Neural cell (in vitro differentiated cells): ENCODE data around the gene SLC29A3. TPM values are rescaled to one million over a fixed set of nuclear protein-coding genes. Genes with fewer than 3 reads are reported as not detected.

ENCODE experiments used
- H2AFZ ChIP-seq: fragments of 200-600, 300-800 bp; sonication (generic), shearing (Covaris generic); 2 replicates; pipeline ENCODE4 v1.6.0; 2014; ENCODE audit warnings: low read depth, mild to moderate bottlenecking, antibody characterized with exemption, low read length, moderate library complexity
- H3F3A ChIP-seq: fragments of 200-600 bp; shearing (Covaris generic); 2 replicates; pipeline ENCODE4 v1.6.1; 2016; ENCODE audit warnings: mild to moderate bottlenecking, moderate library complexity, mixed read lengths, antibody characterized with exemption, low read length; ENCODE audit not compliant: insufficient read depth, poor library complexity, severe bottlenecking
- H3K27ac ChIP-seq: fragments of 200-600, 300-800 bp; sonication (generic), shearing (Covaris generic); 2 replicates; pipeline ENCODE4 v1.5.1; 2014; ENCODE audit warnings: mild to moderate bottlenecking, low read length, moderate library complexity
- H3K27me3 ChIP-seq: fragments of 300-800, 200-600 bp; sonication (generic), shearing (Covaris generic); 2 replicates; pipeline ENCODE4 v1.6.0; 2014; ENCODE audit warnings: mild to moderate bottlenecking, low read depth, low read length, moderate library complexity; ENCODE audit not compliant: insufficient read depth
- H3K36me3 ChIP-seq: fragments of 300-800, 200-600 bp; sonication (generic), shearing (Covaris generic); 2 replicates; pipeline ENCODE4 v1.5.1; 2014; ENCODE audit warnings: mild to moderate bottlenecking, antibody characterized with exemption, low read length, moderate library complexity; ENCODE audit not compliant: insufficient read depth
- H3K4me2 ChIP-seq: fragments of 300-800, 200-600 bp; sonication (generic), shearing (Covaris generic); 2 replicates; pipeline ENCODE4 v1.6.0; 2014; ENCODE audit warnings: mild to moderate bottlenecking, low read length
- H3K4me3 ChIP-seq: fragments of 300-800, 200-600 bp; sonication (generic), shearing (Covaris generic); 2 replicates; pipeline ENCODE4 v1.5.1; 2014; ENCODE audit warnings: mild to moderate bottlenecking, low read length, moderate library complexity
- H3K79me2 ChIP-seq: fragments of 200-600 bp; shearing (Covaris generic); replicated peaks from 2 replicates; pipeline ENCODE4 v1.6.0; 2014; ENCODE audit warnings: mild to moderate bottlenecking, low read length, moderate library complexity; ENCODE audit not compliant: insufficient read depth
- H3K9ac ChIP-seq: fragments of 300-800, 200-600 bp; sonication (generic), shearing (Covaris generic); 2 replicates; pipeline ENCODE4 v1.6.1; 2016; ENCODE audit warnings: mild to moderate bottlenecking, low read length, mixed read lengths
- H3K9me2 ChIP-seq: fragments of 200-600 bp; shearing (Covaris generic); 2 replicates; pipeline ENCODE4 v1.6.1; 2016; ENCODE audit warnings: mild to moderate bottlenecking, low read length, mixed read lengths; ENCODE audit not compliant: insufficient read depth
- H3K9me3 ChIP-seq: fragments of 200-600, 300-800 bp; sonication (generic), shearing (Covaris generic); 2 replicates; pipeline ENCODE4 v1.6.1; 2016; ENCODE audit warnings: mild to moderate bottlenecking, mixed run types, low read length, moderate library complexity, mixed read lengths
- H4K20me1 ChIP-seq: fragments of 200-600 bp; shearing (Covaris generic); 2 replicates; pipeline ENCODE4 v1.6.1; 2016; ENCODE audit warnings: mild to moderate bottlenecking, mixed run types; ENCODE audit not compliant: insufficient read depth
- EP300 ChIP-seq: fragments of 450-650 bp; conservative IDR thresholded peaks from 2 replicates; pipeline ENCODE4 v1.6.1; 2014; ENCODE audit warnings: antibody characterized with exemption, mild to moderate bottlenecking, moderate library complexity; ENCODE audit not compliant: poor library complexity, severe bottlenecking
- EZH2 ChIP-seq: fragments of 200-600, 300-800 bp; shearing (Covaris generic), sonication (generic); IDR thresholded peaks from 2 replicates; pipeline ENCODE4 v1.6.1; 2014; ENCODE audit warnings: antibody characterized with exemption, low read length, borderline replicate concordance, mild to moderate bottlenecking; ENCODE audit not compliant: insufficient read depth, poor library complexity, severe bottlenecking
- MXI1 ChIP-seq: fragments of 450-650 bp; conservative IDR thresholded peaks from 2 replicates; pipeline ENCODE4 v1.6.1; 2014; ENCODE audit warnings: antibody characterized with exemption, mild to moderate bottlenecking; ENCODE audit not compliant: poor library complexity, severe bottlenecking
- POLR2AphosphoS5 ChIP-seq: IDR thresholded peaks from 2 replicates; pipeline ENCODE4 v1.6.1; 2012
- RAD21 ChIP-seq: fragments of 450-650 bp; conservative IDR thresholded peaks from 2 replicates; pipeline ENCODE4 v1.6.1; 2014; ENCODE audit warnings: antibody characterized with exemption, mild to moderate bottlenecking, moderate library complexity
- SMC3 ChIP-seq: fragments of 450-650 bp; conservative IDR thresholded peaks from 2 replicates; pipeline ENCODE4 v1.6.1; 2014; ENCODE audit warnings: antibody characterized with exemption, mild to moderate bottlenecking, moderate library complexity; ENCODE audit not compliant: poor library complexity
- TAF1 ChIP-seq: IDR thresholded peaks from 2 replicates; pipeline ENCODE4 v1.6.1; 2012; ENCODE audit warnings: low read depth
- polyA plus RNA-seq: library from polyadenylated mRNA; depleted of rRNA; stranded (reverse); fragments of >200 nt; gene quantifications from 2 replicates; pipeline ENCODE4 v1.2.3, GENCODE V29; 2014
- TF ChIP-seq, protein P1 (sequence below): IDR thresholded peaks from 2 replicates; pipeline ENCODE4 v1.6.1; 2012; ENCODE audit warnings: borderline replicate concordance
- TF ChIP-seq, protein P2 (sequence below): fragments of 450-650 bp; IDR thresholded peaks from 2 replicates; pipeline ENCODE4 v1.5.1; 2014; ENCODE audit warnings: antibody characterized with exemption, mild to moderate bottlenecking, moderate library complexity; ENCODE audit not compliant: poor library complexity, severe bottlenecking

SLC29A3 gene
- polyA plus RNA-seq, 1 donor from 2014 or later, result 2.3 TPM

DNA sequence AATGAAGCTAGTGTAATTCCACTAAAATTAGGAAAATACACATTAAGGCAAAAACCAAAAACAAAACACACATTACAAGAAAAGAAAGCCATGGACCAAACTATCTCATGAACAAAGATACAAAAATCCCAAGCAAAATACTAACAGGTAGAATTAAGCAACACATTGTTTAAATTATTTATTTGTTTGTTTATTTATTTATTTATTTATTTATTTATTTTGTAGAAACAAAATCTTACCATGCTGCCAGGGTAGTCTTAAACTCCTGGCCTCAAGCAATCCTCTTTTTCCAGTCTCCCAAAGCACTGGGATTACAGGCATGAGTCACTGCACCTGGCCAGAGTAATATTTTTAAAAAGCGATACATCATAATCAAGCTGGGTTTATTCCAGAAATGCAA, 6.8 kb upstream of the SLC29A3 start:
- Histone ChIP-seq H3K79me2 (no peaks in the 10 kb centered on the region), H3K27ac (no peak overlapping the region), H3K9me3 (no peaks in the 10 kb centered on the region), H4K20me1 (no peaks in the 10 kb centered on the region), H3K9me2 (no peaks in the 10 kb centered on the region), H3K4me2 (no peak overlapping the region), H3F3A (no peaks in the 10 kb centered on the region), H2AFZ (no peak overlapping the region), H3K4me3 (no peak overlapping the region), H3K9ac (no peak overlapping the region), H3K27me3 (no peaks in the 10 kb centered on the region), H3K36me3 (no peaks in the 10 kb centered on the region)
- TF ChIP-seq POLR2AphosphoS5, result no peak
- TF ChIP-seq, protein P1, sequence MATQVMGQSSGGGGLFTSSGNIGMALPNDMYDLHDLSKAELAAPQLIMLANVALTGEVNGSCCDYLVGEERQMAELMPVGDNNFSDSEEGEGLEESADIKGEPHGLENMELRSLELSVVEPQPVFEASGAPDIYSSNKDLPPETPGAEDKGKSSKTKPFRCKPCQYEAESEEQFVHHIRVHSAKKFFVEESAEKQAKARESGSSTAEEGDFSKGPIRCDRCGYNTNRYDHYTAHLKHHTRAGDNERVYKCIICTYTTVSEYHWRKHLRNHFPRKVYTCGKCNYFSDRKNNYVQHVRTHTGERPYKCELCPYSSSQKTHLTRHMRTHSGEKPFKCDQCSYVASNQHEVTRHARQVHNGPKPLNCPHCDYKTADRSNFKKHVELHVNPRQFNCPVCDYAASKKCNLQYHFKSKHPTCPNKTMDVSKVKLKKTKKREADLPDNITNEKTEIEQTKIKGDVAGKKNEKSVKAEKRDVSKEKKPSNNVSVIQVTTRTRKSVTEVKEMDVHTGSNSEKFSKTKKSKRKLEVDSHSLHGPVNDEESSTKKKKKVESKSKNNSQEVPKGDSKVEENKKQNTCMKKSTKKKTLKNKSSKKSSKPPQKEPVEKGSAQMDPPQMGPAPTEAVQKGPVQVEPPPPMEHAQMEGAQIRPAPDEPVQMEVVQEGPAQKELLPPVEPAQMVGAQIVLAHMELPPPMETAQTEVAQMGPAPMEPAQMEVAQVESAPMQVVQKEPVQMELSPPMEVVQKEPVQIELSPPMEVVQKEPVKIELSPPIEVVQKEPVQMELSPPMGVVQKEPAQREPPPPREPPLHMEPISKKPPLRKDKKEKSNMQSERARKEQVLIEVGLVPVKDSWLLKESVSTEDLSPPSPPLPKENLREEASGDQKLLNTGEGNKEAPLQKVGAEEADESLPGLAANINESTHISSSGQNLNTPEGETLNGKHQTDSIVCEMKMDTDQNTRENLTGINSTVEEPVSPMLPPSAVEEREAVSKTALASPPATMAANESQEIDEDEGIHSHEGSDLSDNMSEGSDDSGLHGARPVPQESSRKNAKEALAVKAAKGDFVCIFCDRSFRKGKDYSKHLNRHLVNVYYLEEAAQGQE, result no peak
- no peak for TF ChIP-seq SMC3
- TF ChIP-seq EZH2, result no peak
- TF ChIP-seq MXI1, result no peak
- TF ChIP-seq RAD21, result no peak
- TF ChIP-seq, protein P2, sequence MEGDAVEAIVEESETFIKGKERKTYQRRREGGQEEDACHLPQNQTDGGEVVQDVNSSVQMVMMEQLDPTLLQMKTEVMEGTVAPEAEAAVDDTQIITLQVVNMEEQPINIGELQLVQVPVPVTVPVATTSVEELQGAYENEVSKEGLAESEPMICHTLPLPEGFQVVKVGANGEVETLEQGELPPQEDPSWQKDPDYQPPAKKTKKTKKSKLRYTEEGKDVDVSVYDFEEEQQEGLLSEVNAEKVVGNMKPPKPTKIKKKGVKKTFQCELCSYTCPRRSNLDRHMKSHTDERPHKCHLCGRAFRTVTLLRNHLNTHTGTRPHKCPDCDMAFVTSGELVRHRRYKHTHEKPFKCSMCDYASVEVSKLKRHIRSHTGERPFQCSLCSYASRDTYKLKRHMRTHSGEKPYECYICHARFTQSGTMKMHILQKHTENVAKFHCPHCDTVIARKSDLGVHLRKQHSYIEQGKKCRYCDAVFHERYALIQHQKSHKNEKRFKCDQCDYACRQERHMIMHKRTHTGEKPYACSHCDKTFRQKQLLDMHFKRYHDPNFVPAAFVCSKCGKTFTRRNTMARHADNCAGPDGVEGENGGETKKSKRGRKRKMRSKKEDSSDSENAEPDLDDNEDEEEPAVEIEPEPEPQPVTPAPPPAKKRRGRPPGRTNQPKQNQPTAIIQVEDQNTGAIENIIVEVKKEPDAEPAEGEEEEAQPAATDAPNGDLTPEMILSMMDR, result no peak

DNA sequence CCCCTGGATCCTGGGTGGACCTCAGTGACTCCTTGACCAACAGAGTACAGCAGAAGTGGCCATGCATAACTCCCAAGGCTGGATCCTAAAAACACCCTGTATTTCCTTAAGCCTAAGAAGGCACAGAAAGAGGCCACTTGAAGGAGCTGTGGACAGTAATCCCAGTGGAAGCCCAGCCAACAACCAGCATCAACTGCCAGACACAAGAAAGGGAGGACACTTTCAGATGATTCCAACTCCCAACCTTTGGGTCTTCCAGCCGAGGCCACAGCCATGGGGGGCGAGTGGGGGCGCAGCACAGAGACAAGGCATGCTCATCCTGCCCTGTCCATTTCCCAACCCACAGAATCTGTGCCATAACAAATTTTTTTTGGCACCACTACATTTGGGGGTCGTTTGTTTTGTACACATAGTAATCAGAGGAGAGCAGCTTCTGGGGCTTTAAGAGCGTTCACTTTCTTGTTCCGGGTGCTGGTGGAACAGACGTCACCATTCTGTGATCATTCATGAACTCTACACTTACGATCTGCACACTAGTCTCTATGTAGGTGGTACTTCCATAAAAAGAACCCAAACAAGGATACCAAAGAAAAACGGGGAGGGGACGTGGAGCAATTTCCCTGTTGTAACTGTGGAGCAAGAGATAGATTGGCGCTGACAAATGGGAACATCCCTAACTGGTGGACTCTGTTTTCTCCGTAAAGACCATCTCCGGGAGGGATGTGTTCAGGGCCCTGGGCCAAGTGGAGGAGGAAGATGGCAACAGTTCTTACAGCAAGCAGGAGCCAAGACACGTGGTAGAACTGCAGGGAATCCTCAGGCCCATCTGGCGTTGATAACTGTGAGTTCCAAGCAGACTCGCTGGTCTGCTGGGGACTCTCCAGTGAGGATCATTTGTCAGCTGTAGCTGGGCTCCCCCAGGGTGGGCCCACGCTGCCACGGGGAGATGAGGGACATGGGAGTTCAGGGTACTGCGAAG, 6.0 kb upstream of the SLC29A3 start:
- Histone ChIP-seq H3K9ac (no peak overlapping the region), H3K9me2 (no peaks in the 10 kb centered on the region)

More for the DNA sequence above, 6.0 kb upstream of the SLC29A3 start:
- Histone ChIP-seq H4K20me1 (no peaks in the 10 kb centered on the region), H3K27ac (no peak overlapping the region), H3K27me3 (no peaks in the 10 kb centered on the region), H3K4me2 (no peak overlapping the region), H3K4me3 (no peak overlapping the region), H3K36me3 (no peaks in the 10 kb centered on the region), H3K79me2 (no peaks in the 10 kb centered on the region), H2AFZ (no peak overlapping the region), H3F3A (no peaks in the 10 kb centered on the region), H3K9me3 (no peaks in the 10 kb centered on the region)
- TF ChIP-seq RAD21 (no peak), MXI1 (no peak), EP300 (no peak), EZH2 (no peak), POLR2AphosphoS5 (no peak), TAF1 (no peak), SMC3 (no peak)
- TF ChIP-seq, protein P1, result no peak
- TF ChIP-seq, protein P2, result no peak
